ENCODE data around the gene OVOL2.
A peak's percentile ranks its signal among the peaks of the same experiment; 100 is the strongest.

OVOL2 gene

GRCh38 chr20:18011951-18012645 lies 45.6 kb downstream of the OVOL2 start:
- no peak for DNase-seq

- no peak for DNase-seq
Observed at GRCh38 chr20:18011482-18011881, 46.2 kb downstream of the OVOL2 start.

- no peak for DNase-seq
Observed at GRCh38 chr20:18009116-18009515, 48.6 kb downstream of the OVOL2 start.

GRCh38 chr20:18007534-18008292 lies 50.0 kb downstream of the OVOL2 start:
- no peak for DNase-seq

GRCh38 chr20:18006684-18007083 lies 51.0 kb downstream of the OVOL2 start:
- DNase-seq: no peak

GRCh38 chr20:18005990-18006364 lies 51.7 kb downstream of the OVOL2 start:
- no peak for DNase-seq

GRCh38 chr20:18005170-18005989 lies 52.3 kb downstream of the OVOL2 start:
- no peak for DNase-seq

GRCh38 chr20:18004384-18005031 lies 53.2 kb downstream of the OVOL2 start:
- no peak for DNase-seq

GRCh38 chr20:18003897-18004296 lies 53.8 kb downstream of the OVOL2 start:
- DNase-seq: no peak

GRCh38 chr20:18001131-18001921 lies 56.4 kb downstream of the OVOL2 start:
- no peak for DNase-seq

- DNase-seq: no peak
Observed at GRCh38 chr20:17999566-17999965, 58.1 kb downstream of the OVOL2 start.

GRCh38 chr20:17998446-17998845 lies 59.3 kb downstream of the OVOL2 start:
- no peak for DNase-seq

- peak; percentile 27 for DNase-seq
Observed at GRCh38 chr20:17995967-17996819, 61.5 kb downstream of the OVOL2 start.

- DNase-seq: peak in 1 of 2 experiments; percentile 14
Observed at GRCh38 chr20:17993546-17993945, 64.2 kb downstream of the OVOL2 start.

GRCh38 chr20:17992847-17993513 lies 64.7 kb downstream of the OVOL2 start:
- DNase-seq: no peak

- DNase-seq: peak; percentile 68 to 75
Observed at GRCh38 chr20:17992224-17992637, 65.5 kb downstream of the OVOL2 start.

GRCh38 chr20:17990278-17990972 lies 67.3 kb downstream of the OVOL2 start:
- DNase-seq: no peak

- no peak for DNase-seq
Observed at GRCh38 chr20:17987988-17988387, 69.7 kb downstream of the OVOL2 start.

GRCh38 chr20:17985388-17986018 lies 72.2 kb downstream of the OVOL2 start:
- no peak for DNase-seq

Measured in activated T-cell treated with anti-CD3 and anti-CD28 coated beads, Interleukin-2, amount 50 U/mL, for 48 hours (primary cell).